Omental fat pad (tissue), 4 donors: ENCODE results near the gene MMP28. TPM values are rescaled to one million over a fixed set of nuclear protein-coding genes. Genes with fewer than 3 reads are reported as not detected.

ENCODE experiments used
- ATAC-seq: fragments of 150-250 bp; one replicate; pipeline ENCODE4 v1.9.1; 2016; ENCODE audit warnings: mild to moderate bottlenecking, moderate library complexity; ENCODE audit not compliant: low FRiP score
- DNase-seq: peaks from one replicate; pipeline ENCODE4 v3.0.0-alpha.2; 2019; ENCODE audit warnings: low spot score
- CTCF ChIP-seq, 3 donors: fragments of 450-650 bp; IDR thresholded peaks; one replicate each; pipeline ENCODE4 v1.5.1; 2016 to 2017; ENCODE audit warnings: antibody characterized with exemption in 3 of 3, mild to moderate bottlenecking in 3 of 3, moderate library complexity in 2 of 3
- total RNA-seq, 4 donors: library from RNA; depleted of rRNA; stranded (reverse); fragments of >200 nt; gene quantifications; one replicate each; pipeline ENCODE4 v1.1.0, GENCODE V29; 2016

Gene MMP28, protein sequence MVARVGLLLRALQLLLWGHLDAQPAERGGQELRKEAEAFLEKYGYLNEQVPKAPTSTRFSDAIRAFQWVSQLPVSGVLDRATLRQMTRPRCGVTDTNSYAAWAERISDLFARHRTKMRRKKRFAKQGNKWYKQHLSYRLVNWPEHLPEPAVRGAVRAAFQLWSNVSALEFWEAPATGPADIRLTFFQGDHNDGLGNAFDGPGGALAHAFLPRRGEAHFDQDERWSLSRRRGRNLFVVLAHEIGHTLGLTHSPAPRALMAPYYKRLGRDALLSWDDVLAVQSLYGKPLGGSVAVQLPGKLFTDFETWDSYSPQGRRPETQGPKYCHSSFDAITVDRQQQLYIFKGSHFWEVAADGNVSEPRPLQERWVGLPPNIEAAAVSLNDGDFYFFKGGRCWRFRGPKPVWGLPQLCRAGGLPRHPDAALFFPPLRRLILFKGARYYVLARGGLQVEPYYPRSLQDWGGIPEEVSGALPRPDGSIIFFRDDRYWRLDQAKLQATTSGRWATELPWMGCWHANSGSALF
- total RNA-seq, result 10 to 100 TPM; 31.5 to 65.6 (median 48.7) TPM

GRCh38 chr17:35795007-35795870, at the start of gene MMP28:
Gene MMP28, minus strand, starts transcription at chr17:35795641. Its CDS starts 264 bp downstream, at chr17:35795377.
- TF ChIP-seq CTCF (IDR thresholded peaks at IDR 0.05), result no peak
- DNase-seq (no peak), ATAC-seq (peak; percentile 50)

- DNase-seq (no peak), ATAC-seq (no peak)
- TF ChIP-seq CTCF (IDR thresholded peaks at IDR 0.05), result no peak
Observed at GRCh38 chr17:35844547-35844946, 49.1 kb upstream of the MMP28 start.

DNA sequence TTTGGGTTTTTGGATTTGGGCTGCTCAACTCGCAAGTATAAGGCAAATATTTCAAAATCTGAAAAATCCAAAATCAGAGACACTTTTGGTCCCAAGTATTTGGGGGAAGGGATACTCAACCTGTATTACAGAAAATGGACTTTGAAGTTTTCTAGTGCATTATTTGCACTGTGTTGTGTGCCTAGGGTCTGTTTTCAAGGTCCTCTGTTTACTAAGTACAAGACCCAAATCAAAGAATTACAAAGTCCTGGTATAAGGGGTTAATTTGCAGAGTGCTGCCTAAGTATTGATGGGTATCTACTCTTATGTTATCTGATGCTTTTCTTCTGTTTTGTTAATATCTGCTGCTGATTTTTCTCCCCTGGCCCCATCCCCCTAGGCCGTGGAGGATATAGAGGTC, 48.3 kb upstream of the MMP28 start:
- TF ChIP-seq CTCF (IDR thresholded peaks at IDR 0.05), result no peak
- DNase-seq, result no peak
- ATAC-seq, result no peak

DNA sequence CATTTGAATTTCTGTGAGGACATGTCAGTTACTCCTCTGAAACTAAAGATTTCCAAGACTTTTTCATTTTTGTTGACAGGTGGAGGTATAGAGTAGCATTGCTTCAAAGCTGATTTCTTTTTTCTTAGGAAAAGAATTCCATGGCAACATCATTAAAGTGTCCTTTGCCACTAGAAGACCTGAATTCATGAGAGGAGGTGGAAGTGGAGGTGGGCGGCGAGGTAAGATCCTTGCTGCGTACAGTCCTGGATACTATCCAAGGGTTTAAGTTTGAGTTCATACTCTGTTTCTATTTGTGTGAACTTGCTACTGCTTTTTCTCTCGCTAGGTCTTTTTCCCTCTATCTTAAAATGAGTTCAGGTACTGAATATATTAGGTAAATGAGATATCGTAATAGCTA, 46.8 kb upstream of the MMP28 start:
- DNase-seq (no peak), ATAC-seq (no peak)
- no peak for TF ChIP-seq CTCF (IDR thresholded peaks at IDR 0.05)

DNA sequence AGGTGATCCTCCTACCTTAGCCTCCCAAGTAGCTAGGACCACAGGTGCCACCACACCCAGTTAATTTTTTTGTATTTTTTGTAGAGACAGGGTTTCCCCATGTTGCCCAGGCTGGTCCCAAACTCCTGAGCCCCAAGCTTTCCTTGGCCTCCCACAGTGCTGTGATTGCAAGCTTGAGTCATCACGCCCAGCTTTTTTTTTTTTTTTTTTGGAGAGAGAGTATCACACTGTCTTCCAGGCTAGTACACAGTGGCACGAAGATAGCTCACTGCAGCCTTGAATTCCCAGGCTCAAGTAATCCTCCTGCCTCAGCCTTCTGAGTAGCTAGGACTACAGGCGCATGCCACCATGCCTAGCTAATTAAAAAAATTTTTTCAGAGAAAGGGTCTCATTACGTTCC, 46.1 kb upstream of the MMP28 start:
- ATAC-seq (peak; percentile 28), DNase-seq (no peak)
- no peak for TF ChIP-seq CTCF (IDR thresholded peaks at IDR 0.05)

- no peak for DNase-seq
- no peak for TF ChIP-seq CTCF (IDR thresholded peaks at IDR 0.05)
- no peak for ATAC-seq
Observed at GRCh38 chr17:35841101-35841500, 45.7 kb upstream of the MMP28 start.
